NCI-H1694 treated with DMSO at 0.1 percent for 48 hours (cell line): Measurements from ENCODE around the gene LUZP2.

Source experiments
- DNase-seq: peaks from one replicate; lab custom pipeline; 2025; lab: John Stamatoyannopoulos, UW

LUZP2 gene

GRCh38 chr11:24635588-24636290 lies 138.9 kb downstream of the LUZP2 start:
- no peak for DNase-seq

GRCh38 chr11:24636291-24636629 lies 139.4 kb downstream of the LUZP2 start:
- no peak for DNase-seq

GRCh38 chr11:24637520-24637919 lies 140.7 kb downstream of the LUZP2 start:
- DNase-seq = no peak

GRCh38 chr11:24642648-24643047 lies 145.8 kb downstream of the LUZP2 start:
- DNase-seq = no peak

- DNase-seq = no peak
Measured at GRCh38 chr11:24645563-24645962, 148.7 kb downstream of the LUZP2 start.

- DNase-seq = no peak
Measured at GRCh38 chr11:24651873-24652272, 155.0 kb downstream of the LUZP2 start.

GRCh38 chr11:24653901-24654300 lies 157.0 kb downstream of the LUZP2 start:
- DNase-seq = no peak

GRCh38 chr11:24661331-24661730 lies 164.5 kb downstream of the LUZP2 start:
- DNase-seq = no peak

- DNase-seq = no peak
Measured at GRCh38 chr11:24664399-24664798, 167.5 kb downstream of the LUZP2 start.

- DNase-seq = no peak
Measured at GRCh38 chr11:24667353-24667968, 170.6 kb downstream of the LUZP2 start.

GRCh38 chr11:24678703-24679348 lies 182.0 kb downstream of the LUZP2 start:
- DNase-seq = no peak

GRCh38 chr11:24679821-24680351 lies 183.0 kb downstream of the LUZP2 start:
- no peak for DNase-seq

GRCh38 chr11:24683583-24683982 lies 186.7 kb downstream of the LUZP2 start:
- no peak for DNase-seq

- DNase-seq = no peak
Measured at GRCh38 chr11:24685821-24686220, 189.0 kb downstream of the LUZP2 start.

- DNase-seq = no peak
Measured at GRCh38 chr11:24687531-24688147, 190.8 kb downstream of the LUZP2 start.

- no peak for DNase-seq
Measured at GRCh38 chr11:24688981-24689380, 192.1 kb downstream of the LUZP2 start.

GRCh38 chr11:24697522-24698111 lies 200.8 kb downstream of the LUZP2 start:
- DNase-seq = no peak

GRCh38 chr11:24704716-24705115 lies 207.9 kb downstream of the LUZP2 start:
- DNase-seq = no peak

- DNase-seq = no peak
Measured at GRCh38 chr11:24705474-24705873, 208.6 kb downstream of the LUZP2 start.

- no peak for DNase-seq
Measured at GRCh38 chr11:24708616-24709015, 211.8 kb downstream of the LUZP2 start.

- no peak for DNase-seq
Measured at GRCh38 chr11:24709928-24710565, 213.2 kb downstream of the LUZP2 start.

- DNase-seq = no peak
Measured at GRCh38 chr11:24714601-24715000, 217.7 kb downstream of the LUZP2 start.
